ENCODE data around the gene IGFBP1.

The IGFBP1 gene

DNA sequence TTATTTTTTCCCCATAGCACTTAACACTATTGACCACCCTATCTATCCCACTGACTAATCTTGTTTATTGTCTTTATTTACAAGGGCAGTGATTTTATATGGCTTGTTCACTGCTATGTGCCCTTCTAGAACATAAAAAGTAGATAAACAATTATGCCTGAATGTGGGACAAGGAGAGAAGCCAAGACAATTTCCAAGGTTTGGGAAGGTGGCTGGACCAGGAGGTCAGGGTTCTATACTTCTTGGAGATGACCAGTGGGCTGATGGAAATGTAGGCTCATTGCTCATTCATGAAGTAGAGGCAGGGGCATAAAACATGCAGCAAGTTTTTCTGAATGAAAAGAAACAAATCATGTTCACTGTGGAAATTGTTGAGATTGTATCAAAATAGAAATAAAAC, 21.3 kb downstream of the IGFBP1 start:
- no peak for DNase-seq

DNA sequence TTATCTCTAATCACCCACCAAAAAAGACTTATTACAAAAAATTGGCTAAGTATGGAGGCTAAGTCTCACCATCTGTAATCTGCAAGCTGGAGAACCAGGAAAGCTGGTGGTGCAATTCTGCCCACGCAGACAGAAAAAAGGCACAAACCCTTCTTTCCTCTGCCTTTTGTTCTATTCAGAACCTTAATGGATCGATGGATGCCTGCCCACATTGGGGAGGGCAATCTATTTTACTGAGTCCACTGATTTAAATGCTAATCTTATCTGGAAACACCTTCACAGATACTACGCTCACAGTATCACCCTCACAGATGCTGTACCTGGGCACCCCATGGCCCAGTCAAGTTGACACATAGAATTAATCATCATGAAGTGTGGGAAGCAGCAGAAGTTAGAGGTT, 22.6 kb downstream of the IGFBP1 start:
- DNase-seq, result no peak

DNA sequence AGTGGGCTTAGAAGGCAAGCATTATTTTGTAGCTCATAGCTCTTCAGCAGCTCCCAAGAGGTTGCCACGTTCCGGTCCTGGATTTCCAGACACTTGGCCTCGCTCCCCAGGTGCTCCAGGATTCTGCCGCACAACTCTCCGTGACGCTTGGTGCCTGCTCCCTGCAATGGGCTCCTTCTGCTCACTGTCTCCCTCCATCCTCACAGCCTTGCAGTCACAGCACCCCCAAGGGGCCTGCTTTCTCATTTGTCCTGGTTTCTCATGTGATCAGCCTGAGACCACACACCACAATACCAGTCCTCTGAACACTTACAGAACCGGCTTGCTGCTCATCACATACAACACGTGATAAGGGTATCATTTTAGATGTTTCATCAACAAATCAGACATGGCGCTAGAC, 23.0 kb downstream of the IGFBP1 start:
- no peak for DNase-seq

DNA sequence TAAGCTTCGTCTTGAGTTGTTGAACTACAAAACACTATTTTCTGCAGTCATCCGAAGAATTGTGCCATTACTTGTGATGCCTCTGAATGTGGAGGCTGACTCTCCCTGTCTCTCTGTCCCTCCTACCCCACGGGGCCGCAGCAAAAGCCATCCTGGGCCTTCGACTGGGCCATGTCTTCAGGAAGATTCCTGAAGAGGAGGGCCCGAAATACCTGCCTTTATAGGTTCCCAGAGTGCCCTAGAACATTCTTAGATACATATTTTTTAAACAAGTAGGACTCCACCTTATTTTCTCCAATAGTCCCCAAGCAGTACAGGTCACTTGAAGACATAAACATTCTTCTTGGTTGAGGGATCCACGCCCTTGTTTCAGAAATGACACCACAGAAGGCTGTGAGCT, 24.7 kb downstream of the IGFBP1 start:
- DNase-seq, result no peak

DNA sequence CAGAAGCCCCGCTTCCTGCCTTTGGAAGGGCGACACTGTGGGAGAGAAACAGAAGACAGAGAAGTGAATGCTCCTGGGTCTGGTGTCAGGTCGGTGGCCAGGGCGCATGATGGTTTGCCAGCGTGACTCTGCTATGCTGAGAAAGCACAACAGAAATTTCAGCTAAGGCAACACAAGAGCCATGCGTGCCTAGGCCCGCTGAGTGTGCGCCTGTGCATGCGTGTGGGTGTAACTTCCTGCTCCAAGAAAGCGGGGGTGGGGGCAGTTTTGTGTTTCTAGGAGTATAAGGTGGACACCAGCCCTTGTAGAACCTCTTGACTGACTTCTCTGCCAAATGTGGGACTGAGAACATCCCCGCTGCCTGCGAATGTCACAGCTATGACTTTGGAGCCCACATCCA, 26.6 kb downstream of the IGFBP1 start:
- no peak for DNase-seq

DNA sequence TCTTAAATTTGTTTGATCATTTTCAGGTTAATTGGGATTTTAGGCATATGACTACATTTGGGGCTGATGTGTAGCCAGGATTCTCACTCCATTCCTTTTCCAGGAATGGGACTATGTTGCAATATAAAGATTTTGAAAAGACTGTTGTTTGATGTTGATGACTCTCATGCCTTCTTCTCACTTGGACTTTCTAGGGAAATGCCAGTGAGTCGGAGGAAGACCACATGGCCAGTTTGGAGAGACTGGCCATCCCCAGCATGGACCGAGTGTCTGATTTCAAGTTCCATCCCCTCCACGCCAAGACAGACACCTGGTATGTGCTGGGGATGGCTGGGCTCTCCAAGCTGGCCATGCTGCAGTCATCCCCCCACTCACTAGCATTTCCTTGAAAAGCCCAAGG, 27.3 kb downstream of the IGFBP1 start:
- no peak for DNase-seq

DNA sequence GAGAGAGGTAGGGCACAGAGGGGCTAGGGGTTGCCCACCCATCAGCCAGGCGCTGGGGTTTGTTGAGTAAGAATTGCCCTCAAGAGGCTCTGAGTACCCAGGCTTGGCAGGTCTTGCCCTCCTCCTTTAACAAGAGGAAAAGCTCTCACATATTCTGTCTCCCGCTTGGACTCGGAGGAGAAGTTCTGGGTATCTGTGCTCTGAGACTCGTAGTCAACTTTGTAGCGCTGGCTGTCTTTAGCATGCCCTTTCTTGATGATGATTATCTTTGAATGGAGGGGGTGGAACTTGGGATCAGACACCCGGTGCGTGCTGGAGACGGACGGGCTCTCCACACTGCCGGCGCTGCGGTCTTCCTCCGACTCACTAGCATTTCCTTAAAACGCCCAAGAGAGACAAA, 28.8 kb downstream of the IGFBP1 start:
- DNase-seq, result no peak

DNA sequence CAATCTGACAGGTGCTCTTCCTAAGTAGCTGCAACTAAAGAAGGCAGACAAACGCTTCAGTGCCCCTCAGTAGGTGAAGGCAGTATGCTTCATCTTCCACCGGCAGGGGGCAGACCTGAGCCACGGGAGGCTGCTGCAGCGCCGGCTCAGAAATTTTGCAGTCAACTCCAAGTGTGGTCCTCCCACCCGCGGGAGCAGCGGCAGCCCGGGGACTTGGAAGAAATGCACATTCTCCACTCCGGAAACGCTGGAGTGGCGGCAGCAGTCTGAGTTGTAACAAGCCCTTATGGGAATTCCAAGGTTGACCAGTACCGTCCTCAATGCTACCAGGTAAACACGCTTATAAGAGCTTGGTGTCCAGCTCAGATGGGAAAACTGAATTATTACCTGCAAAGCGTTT, 29.4 kb downstream of the IGFBP1 start:
- peak; percentile 68 for DNase-seq

DNA sequence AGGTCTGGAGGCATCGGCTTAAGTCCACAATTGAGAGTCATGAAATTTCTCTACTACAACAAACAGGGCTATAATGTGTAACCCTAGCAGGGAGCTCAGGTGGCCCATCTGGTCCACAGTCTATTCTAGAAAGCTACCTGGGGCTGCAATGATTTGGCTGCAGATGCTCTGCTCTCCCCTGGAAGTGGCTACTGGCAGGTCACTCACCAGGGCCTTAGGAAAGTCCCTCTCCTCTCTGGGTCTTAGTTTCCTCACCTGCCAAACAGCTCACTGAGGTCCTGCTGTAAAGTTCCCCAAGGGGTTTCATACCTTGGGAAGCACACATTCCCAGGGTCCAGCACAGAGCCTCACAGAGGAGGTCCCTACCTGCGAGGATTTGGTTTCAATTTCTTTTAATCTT, 30.3 kb downstream of the IGFBP1 start:
- DNase-seq, result no peak

DNA sequence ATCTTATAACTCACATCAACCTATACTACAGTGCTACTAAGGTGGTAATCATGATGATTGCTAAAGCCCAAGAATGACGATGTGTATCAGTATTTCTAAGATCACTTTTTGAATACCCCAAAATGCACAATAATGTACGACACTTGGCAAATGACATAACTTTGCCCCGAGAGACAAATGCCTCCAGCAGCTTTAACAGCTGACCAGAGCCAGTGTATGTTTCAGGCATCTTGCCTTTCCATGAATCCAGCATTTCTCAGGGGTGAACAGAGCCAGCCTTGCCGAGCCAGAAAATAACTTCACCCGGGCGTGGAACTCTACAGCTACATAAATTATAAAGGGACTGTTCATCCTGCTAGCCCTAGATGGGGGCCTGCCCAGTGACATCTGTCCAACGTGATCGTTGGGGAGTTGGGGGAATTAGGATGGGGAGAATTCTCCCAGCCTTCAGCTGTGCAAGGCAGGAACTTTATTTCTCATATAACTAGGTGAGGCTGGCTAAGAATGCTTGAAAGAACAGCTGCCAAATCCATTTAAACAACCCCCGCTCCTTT, 31.0 kb downstream of the IGFBP1 start:
- DNase-seq, result no peak

DNA sequence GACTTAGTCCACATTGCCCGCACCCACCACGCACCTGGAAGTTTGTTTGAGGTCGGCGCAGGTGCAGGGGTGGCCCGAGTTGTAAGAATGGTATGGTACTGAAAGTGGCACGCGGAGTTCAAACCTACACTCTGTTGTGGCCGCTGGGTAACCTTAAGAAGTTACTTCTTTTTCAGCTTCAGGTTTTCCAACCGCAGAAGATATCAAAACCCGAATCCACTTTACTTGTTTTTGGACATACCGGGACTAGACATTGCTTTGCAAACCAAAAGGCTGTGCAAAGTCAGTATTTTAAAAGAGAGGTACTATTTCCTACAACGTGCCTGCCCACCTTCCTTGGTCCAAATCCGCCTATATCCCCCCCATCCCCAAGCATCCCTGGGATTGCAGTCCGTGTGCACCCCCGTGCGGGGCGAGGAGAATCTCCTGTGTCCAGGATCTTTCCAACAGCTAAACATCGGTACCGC, 31.7 kb downstream of the IGFBP1 start:
- no peak for DNase-seq

DNA sequence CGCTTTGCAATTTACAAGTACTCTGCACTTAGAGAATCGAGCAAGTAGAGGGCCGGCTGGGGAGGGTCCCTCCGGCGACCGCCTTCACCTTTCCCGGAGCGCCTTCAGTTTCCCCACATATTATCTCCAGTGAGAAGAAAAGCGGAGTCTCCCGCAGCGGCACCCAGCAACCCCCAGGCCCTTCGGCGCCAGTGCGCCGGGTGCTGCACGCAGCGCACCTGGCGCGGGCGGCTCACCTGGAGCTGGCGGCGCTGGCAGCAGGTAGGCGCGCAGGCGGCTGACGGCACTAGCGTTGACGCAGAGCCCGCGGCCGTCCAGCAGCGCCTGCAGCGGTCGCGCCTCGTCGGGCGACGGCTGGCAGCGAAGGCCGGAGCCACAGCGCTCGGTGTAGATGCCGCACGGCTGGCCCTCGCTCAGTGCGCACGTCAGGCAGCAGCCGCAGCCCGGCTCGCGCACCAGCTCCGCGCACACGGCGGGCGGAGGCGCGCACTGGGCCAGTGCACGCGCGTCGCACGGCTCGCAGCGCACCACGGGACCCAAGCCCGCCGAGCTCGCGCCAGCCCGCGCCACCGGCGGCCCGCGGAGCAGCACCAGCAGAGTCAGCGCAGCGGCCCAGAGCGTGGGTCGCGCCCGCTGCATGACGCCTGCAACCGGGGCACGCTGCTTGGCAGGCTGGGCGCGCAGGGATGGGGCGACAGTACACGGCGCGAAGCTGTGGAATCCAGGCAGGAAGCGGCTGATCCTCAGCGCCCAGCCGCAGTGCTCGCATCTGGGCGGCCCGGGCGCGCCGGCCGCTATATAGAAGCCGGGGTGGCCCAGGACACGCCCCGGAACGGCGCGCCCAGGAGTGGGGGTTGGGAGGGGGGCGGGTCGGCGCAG, 32.5 kb downstream of the IGFBP1 start, which contains the start of gene IGFBP3:
IGFBP3 (minus strand) TSS at position 771 of the 879 bp plus-strand sequence; CDS start at position 639, 132 bp downstream.
- no peak for DNase-seq

DNA sequence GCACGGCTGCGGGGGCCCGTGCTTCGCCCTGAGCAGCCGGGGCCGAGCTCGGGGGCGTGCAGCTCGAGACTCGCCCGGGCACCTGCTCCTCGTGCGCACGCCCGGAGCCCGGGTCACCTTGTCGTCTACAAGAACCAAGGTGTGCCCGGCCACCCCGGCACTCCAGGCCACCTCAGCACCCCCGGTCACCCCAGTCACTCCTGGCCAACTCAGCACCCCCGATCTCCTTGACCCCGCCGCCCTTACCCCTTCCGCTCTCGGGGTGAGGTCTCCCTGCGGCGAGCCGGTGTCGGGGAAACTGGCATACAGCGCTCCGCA, 33.1 kb downstream of the IGFBP1 start:
- no peak for DNase-seq

DNA sequence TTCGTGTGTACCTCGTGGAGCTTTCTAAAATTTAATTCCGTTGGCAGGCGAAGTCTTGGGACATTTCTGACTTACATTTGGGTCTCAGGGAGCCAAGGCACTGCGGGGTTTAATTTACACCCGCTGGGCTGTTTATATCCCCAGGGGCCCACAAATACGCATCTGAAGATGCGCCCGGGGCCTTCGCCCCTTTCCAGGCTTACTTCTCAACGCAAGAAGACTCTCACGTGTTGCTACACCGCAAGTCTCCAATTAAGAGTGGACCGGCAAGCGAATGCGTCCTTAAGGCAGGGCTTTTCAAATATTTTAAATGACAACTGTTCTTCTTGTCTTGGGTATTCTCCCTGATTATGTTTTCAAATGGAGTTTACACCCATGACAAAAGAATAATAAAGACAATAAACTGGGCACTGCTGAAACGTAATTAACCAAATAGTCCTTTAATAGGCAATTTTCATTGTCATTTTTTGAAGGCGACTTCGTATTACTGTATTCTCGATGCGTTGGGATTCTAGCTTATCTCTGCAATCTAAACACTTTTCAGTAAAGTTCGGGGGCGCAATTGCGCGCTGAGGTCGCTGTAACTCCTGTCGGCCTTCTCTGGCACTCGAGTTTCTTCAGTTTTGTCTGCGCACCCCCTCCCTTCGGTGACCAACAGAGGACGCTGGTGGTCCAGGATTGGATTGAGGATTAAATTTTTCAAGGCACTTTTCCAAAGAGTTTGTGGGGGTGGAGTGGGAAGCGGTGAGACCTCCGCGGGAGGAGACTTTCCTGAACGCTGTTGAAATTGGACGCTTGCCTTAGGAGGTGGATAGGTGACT, 33.6 kb downstream of the IGFBP1 start:
- DNase-seq, result no peak

DNA sequence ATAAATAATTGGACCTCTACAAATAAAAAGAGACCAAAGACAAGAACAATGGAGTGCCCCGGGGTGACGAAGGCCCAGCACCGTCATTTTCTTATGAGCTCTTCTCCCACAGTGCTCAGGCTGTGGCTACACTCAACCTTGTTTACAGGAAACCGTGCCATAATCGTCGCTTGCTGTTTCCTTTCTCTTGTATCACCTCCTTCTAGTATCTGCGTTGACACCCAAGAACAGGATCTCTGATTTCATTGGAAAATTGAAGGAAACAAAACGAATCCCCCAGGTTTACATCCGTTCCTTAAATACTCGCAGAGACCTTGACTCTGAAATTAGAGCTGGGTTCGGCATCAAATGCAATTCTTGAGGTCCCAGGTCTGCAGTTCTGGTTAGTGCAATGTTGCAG, 34.5 kb downstream of the IGFBP1 start:
- DNase-seq, result no peak

DNA sequence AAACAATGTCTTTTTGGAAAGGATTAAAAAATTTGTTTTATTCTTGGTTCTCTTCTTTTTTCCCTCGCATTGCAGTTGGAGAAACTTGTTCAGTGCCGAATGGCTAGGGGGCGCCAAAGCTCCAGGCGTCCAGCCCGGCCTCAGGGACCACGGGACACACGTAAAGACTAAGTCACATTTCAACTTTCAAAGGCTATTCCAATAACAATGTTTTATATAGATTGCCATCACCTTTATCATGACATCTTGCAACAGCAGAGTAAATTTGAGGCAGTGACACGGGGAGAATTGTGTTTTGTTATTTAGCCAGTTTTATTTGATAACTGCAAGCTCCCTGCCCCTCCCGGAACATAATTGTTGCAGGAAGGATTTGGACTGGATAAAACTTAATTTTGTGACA, 35.0 kb downstream of the IGFBP1 start:
- peak; percentile 64 for DNase-seq

DNA sequence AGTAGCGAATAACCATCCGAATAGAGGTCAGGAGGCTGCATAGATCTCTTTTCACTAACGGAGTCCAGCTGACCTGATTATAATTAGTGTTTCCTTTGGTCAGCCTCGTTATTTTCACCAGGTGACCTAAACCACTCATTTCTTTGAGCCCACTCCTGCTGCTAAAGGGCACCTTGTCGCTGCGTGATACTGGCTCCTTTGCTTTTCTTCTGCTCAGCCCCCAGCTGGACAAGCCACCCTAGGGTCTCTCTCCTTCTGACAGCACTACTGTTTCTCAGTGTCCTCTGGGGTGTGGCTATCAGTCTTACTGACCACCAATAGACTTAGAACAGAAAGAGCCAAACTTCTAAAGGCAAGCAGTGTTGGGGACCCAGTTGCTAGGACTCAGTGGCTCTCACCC, 35.5 kb downstream of the IGFBP1 start:
- DNase-seq, result no peak

DNA sequence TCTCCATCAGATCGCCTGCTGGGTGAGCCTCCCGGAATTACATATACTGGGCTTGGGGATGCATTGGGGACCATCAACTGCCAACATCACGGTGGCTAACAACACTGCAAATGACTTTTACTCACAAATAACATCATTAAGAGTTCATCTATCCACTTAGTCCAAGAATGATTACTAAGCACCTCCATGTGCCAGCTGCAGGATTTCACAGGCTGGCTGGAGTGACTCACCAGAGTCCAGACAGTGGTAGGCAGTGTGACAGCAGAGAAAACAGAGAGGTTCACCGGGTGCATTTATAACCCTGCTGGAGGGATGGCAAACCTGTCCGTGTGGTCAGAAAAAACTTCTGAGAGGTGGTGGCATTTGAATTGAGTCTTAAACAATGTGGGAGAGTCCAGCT, 36.0 kb downstream of the IGFBP1 start:
- DNase-seq, result no peak

DNA sequence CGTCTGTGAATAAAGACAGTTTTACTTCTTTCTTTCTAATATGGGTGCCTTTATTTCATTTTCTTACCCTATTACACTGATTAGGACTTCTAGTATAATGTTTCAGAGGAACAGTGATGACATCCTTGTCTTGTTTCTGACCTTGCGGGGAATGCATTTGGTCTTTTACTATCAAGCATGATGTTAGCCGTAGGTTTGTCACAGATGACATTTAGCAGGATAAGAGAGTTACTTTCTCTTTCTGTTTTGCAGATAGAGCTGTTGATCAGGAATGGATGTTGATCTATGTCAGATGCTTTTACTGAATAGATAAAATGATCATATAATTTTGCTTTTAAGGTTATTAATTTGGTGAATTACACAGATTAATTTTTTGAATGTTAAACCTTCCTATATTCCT, 39.4 kb downstream of the IGFBP1 start:
- DNase-seq, result peak; percentile 1

DNA sequence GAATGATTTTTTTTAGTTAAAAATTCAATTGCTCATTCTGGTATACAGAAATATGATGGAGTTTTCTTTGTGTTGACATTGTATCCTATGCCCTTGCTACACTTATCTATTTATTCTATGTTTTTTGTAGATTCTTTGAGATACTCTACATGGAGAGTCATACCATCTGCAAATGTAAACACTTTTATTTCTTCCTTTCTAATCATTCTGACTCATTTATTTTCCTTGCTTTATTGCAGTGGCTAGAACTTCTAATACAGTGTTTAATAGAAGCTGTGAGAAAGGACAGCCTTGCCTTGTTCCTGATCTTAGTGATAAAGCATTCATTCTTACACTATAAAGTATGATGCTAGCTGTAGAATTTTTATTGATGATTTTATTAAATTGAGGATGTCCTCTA, 42.7 kb downstream of the IGFBP1 start:
- no peak for DNase-seq

DNA sequence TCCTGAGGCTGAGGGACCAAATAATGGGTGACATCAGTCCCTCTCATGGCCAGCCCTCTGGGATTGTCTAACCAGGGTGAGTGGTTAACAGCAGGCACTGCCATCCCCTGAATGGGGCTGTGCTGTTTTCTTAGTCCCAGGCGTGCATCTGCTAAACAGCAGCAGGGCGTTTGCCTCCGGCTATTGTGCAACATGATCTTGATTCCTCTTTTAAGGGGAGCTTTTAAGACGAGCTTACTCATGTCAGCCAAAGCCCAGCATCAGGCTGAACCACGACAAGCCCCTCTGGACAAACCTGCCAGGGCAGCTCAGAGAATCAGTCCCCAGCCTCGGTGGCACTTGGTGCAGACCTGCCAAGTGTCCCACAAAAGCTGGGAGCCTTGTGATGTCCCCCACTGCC, 49.0 kb downstream of the IGFBP1 start:
- DNase-seq, result peak; percentile 4

DNA sequence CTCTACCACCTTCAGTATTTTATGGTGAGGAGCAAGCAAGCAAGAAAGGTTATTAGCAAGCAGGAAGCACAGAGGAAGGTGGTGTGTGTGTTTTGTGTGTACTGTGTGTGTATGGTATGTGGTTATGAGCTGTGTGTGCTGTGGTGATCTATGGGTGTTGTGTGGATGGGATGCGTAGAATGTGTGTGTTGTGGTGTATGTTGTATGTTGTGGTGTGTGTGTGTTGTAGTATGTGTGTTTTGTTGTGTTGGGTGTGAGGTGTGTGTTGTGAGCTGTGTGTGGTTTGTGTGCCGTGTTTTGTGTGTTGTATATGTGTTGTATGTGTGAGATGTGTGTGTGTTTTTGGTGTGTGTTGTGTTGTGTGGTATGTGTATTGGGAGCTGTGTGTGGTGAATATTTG, 49.6 kb downstream of the IGFBP1 start:
- no peak for DNase-seq

DNA sequence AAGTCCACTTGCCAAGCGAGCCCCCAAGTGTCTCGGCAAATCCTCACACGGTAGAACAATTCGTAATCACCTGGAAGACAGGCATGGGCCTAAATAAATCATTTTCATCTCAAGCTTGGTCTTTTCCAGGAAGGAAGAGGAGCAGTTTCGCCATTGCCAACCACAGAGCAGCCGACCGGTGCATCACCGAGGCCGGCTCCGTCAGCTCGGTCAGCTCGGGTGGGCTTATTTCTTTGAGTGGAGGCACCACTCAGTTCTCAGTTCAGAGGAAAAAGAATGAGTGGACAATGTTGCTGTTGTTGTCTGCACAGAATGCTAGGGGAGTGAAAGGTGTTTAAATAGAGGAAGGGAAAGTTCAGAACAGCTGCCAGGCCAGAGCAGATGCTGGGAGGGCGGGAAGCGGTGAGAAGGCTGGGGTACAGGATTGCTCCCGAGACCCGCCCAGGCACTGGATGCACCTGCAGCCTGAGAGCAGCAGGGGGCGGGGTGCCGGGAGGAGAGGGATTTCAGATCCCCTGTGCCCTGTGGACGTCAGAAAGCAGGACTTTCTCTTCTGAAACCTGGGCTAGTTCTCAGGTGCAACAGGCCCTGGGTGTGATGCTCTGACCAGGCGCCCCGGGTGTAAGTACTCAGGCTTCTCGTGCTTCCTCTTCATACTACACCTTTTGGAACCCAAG, 50.5 kb downstream of the IGFBP1 start:
- no peak for DNase-seq

Data from OCI-M1 (cell line).